Left hindlimb (tissue), 1 donor: ENCODE results near the gene SLC51A.
"Not testable (repeated sequence)": the region's sequence is repeated elsewhere in the genome, so short reads cannot be mapped to it uniquely, and the experiment has no call there.

Experiments
- DNase-seq: peaks from one replicate; pipeline ENCODE4 v3.0.0-alpha.2; 2018

The SLC51A gene

DNA sequence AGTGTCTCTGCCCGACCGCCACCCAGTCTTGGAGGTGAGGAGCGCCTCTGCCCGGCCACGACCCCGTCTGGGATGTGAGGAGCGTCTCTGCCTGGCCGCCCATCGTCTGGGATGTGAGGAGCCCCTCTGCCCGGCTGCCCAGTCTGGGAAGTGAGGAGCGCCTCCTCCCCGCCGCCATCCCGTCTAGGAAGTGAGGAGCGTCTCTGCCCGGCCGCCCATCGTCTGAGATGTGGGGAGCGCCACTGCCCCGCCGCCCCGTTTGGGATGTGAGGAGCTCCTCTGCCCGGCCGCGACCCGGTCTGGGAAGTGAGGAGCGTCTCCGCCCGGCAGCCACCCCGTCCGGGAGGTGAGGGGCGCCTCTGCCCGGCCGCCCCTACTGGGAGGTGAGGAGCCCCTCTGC, 27.8 kb downstream of the SLC51A start:
- not testable (repeated sequence) for DNase-seq

DNA sequence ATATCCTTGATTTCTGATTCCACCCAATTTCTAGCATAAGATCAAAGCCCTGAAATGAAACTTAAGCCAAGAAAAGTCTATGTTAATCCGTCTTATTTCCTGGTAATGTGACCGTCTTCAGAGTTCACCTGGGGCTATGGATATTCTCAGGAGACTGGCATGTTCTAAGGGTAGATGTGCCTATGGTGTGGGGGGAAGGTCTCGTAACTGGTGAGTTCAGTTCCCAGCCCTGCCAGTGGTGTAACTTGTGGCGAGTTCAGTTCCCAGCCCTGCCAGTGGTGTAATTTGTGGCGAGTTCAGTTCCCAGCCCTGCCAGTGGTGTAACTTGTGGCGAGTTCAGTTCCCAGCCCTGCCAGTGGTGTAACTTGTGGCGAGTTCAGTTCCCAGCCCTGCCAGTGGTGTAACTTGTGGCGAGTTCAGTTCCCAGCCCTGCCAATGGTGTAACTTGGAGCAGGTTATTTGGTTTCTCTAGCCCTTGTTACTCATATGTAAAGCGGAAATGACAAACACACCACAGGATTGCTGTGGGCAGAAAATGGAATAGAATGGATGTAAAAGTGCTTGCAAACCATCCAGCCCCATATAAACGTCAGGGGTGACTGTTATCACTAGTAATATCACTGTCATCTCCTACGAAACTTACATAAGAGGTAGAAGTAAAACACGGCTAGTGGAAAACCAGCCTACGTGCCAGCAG, 30.4 kb downstream of the SLC51A start:
- DNase-seq = no peak

DNA sequence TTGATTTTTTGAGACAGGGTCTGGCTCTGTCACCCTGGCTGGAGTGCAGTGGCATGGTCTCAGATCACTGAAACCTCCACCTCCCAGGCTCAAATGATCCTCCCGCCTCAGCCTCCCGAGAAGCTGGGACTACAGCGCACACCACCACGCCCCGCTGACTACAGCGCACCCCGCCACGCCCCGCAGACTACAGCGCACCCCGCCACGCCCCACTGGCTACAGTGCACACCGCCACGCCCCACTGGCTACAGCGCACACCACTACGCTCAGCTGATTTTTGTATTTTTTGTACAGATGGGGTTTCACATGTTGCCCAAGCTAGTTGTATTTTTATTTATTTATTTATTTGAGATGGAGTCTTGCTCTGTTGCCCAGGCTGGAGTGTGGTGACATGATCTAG, 35.6 kb downstream of the SLC51A start:
- DNase-seq = no peak

DNA sequence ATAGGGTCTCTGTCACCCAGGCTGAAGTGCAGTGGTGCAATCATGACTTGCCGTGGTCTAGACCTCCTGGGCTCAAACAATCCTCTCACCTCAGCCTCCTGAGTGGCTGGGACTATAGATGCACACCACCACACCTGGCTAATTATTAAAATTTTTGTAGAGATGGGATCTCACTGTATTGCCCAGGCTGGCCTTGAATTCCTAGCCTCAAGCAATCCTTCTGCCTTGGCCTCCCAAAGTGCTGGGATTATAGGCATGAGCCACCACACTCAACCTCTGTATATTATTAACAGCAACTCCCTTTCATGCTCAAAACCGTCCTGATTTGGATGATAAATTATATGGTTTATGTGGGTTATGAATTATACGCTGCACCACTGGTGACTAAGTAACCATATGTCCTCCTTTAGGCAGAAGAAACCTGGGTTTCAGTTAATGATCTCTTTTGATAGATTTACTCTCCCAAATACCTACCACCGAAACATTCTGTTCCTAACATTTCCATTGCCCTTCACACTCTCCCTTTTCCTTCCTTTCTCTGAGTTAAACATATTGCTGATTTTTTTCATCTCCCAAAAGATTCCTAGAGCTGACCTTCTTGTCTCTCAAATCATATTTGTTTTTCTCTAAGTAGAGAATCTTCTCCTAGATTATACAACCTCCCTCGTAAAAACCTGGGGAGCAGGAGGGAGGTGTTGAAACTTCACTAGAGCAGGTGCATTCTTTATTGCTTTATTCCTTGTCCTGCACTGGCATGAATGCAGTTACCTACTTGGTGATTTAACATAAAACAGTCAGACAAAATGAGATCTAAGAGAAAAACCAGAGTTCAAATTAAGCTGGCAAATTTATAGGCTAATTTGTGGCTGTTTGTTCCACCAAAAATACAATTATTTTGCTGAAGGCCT, 38.3 kb downstream of the SLC51A start:
- no peak for DNase-seq

DNA sequence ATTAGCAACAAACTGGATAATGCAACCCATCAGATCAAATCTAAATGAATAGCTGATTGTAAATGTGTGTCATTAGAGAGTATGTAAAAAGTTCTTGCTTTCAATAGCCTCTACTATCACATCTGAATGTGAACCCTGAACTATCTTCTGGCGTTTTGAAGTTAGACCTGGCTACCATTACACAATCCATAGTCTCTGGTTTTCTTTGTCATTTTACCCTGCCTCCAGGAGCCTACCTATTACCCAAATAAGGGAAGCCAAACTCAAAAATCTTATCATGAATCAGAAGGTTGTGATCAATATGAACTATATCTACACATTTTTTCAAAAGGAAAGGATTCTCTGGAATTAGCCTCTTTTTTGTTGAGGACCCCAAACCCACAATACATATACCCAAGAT, 39.4 kb downstream of the SLC51A start:
- DNase-seq = no peak

DNA sequence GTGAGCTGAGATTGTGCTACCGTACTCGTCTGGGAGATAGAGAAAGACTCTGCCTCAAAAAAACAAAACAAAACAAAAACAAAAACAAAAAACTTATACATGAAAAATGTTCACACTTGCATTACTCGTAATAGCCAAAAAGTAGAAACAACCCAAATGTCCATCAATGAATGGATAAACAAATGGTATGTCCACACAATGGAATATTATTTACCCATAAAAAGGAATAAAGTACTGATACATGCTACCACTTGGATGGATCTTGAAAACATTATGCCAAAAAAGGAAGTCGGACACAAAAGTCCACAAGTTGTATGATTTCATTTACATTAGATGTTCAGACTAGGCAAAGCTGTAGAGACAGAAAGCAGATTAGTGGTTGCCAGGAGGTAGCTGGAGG, 44.5 kb downstream of the SLC51A start:
- no peak for DNase-seq

DNA sequence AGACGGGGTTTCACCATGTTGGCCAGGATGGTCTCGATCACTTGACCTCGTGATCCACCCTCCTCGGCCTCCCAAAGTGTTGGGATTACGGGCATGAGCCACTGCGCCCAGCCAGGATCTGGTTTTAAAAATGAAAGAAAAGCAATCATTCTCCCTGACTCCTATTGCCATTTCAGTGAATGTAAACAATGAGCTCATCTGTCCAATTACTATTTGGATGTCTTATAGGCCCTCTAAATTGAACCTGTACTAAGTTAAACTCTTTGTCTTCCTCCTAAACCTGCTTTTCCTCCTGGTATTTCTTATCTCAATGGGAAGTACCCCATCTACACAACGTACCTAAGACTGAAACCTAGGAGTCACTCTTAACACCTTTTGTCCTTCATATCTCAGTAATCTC, 47.5 kb downstream of the SLC51A start:
- DNase-seq = no peak

DNA sequence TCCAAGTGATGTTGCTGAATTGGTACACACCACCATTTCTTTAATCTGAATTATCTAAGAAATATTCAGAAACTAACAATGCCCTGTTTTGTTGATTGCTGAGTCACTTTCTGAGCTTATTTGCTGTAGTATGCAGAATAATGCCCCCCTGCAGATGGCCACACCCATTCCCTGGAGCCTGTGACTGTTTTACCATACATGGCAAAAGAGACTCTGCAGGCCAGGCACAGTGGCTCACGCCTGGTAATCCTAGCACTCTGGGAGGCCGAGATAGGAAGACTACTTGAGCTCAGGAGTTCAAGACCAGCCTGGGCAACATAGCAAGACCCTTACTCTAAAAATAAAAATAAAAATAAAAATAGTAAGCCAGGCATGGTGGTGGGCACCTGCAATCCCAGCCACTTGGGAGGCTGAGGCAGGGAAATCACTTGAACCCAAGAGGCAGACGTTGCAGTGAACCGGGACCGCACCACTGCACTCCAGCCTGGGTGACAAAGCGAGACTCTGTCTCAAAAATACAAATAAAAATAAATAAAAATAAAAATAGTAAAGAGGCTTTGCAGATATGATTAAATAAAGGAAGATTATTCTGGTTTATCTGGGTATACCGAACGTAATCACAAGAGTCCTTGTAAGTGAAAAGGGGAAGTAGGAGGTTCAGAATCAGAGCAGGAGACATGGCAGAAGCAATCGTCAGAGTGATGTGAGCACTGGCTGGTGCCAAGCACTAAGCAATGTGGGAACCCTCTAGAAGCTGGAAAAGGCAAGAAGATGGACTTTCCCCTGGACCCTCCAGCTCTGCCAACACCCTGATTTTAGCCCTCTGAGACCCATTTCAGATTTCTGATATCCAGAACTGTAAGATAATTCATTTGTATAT, 52.2 kb downstream of the SLC51A start:
- DNase-seq = no peak

DNA sequence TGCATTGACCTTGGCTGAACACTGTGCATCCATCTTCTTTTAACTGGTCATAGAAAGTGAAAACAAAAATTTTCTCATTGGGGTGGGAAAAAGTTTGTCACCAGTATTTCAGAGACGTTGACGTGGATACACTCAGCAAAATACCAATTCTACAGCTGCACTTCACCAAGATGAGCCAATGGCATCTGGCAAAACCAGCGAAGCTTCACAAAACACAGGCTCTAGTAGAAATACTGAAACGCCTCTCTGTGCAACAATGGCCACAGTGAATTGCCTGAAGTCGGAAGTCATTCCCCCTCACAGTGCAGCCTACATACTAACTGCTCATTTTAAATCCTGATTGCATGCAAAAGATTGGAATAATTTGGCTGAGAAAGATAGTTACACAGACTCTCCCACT, 54.2 kb downstream of the SLC51A start:
- no peak for DNase-seq

DNA sequence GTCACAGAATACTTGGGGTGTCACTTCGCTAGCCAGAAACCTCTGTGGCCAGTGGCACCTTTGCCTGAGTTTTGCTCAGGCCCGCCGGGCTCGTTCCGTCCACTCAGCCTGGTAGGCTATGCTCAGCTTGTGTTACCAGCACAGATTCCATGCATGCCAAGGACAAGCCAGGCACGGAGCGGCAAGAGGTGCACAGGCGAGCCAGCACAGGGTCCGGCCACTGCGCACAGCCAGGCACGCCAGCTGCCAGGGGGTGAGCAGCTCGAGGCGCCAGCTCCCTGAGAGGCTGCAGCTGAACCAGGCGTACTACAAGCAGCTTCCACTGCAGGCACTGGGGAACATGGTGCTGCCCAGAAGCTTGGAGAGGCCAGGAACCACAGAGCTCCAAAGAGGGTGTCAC, 56.5 kb downstream of the SLC51A start:
- no peak for DNase-seq

DNA sequence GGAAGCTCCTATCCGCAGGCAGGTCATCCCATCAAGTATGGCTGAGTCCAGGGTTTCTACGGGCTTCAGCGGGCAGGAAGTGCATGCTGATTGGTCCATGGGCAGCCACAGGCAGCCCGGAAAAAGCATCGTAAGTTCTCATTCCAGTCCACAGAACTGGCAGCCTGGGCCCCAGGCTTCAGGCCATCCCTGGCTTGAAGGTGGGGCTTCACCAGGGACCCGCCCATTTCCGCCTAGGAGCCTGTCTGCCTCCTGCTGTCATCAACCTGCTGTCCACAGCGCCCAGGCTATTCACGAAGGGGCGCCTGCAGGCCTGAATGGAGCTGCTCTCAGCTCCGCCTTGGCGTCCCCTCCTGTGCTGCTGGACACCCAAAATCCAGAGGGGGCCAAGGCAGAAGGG, 57.3 kb downstream of the SLC51A start:
- no peak for DNase-seq

DNA sequence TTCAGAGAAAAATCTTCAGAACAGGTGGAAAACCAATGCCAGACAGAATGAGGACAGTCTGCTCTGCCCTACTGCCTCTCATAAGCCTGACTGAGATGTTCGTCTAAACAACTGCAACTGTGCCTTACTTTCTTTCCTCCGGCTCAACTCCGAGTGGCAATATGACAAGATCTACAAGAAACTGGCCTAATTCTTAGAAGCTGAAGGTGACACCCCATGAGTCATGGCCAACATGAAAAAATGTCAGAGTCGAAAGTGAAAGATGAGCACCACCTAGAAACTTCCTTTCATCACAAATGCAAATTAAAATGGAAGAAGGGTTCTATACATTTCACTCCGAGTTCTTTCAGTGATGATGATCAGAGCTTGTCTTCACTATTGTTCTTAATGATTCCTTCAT, 58.3 kb downstream of the SLC51A start:
- DNase-seq = no peak

DNA sequence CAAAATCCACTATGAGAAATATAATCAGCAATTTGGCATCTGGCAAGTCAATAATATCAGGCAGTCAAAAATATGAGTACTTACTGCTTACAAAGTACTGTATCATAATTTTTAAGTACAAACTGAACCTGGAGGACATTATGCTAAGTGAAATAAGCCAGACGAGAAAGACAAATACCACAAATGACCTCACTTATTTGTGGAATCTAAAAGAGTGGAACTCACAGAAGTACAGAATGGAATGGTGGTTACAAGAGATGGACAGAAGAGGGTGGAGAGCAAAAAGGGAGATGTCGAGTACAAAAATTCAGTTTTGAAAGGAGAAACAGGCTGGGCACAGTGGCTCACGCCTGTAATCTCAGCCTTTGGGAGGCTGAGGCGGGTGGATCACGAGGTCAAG, 58.8 kb downstream of the SLC51A start:
- DNase-seq = no peak

DNA sequence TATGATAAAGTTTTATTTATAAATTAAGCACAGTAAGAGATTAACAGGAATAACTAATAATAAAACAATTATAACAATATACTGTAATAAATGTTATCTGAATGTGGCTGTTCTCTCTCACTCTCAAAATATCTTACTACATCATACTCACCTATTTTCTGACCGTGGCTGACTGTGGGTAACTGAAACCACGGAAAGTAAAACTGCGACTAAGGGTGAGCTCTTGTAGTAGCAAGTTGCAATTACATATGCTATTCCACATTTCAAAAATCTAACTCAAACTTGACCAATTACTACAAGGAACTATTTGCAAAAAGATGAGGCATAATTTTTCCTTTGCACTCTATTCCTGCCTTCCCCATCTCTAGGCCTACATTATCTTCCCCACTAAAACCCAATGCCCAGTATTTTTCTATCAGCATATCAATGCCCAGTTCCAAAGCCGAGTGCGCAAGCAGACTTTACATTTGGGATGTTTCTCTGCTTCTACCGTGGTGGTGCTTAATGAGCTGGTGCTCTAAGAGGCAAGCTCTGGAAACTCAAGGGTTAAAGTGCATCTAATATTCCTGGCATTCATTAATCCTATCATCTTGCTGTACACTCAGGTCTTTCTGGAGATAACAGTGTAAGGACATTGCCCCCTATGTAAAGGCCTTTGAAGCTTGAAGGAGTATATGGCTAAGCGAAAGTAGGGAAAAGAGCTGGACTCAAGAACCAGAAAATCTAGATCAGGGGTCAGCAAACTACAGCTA, 64.5 kb downstream of the SLC51A start:
- no peak for DNase-seq

DNA sequence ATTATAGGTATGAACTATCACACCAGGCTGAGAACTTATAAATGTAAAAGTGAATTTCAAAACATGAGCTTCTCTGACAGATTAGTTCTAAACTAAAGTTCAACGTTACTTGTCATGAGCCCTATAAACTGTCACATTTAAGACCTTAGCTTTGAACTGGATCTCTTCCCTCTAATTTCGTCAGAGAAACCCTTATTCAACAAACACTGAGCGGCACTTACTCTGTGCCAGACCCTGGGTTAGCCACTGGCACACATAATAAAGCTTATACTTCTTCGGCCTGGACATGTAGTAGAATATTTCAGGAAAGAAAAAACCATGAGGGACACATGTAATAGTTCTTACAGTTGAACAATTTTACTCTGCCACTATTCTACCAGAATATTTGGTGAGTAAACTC, 65.6 kb downstream of the SLC51A start:
- DNase-seq = no peak
